Sigmoid colon (tissue), 7 donors: ENCODE measurements around the gene CDC42SE2. TPM values are rescaled to one million over a fixed set of nuclear protein-coding genes. Genes with fewer than 3 reads are reported as not detected.

Experiments
- DNase-seq: peaks from one replicate; pipeline ENCODE4 v3.0.0-alpha.2; 2019
- H3K27ac ChIP-seq, 4 donors: fragments of 200-600 bp; sonication (generic); one replicate each; pipeline ENCODE4 v1.5.1; 2016 to 2019; ENCODE audit warnings: mild to moderate bottlenecking in 1 of 4
- H3K27me3 ChIP-seq, 3 donors: fragments of 200-600 bp; sonication (generic); one replicate each; pipeline ENCODE4 v1.5.1; 2019; ENCODE audit warnings: mild to moderate bottlenecking in 1 of 3
- H3K36me3 ChIP-seq, 4 donors: fragments of 200-600 bp; sonication (generic); one replicate each; pipeline ENCODE4 v1.5.1; 2016 to 2019
- H3K4me1 ChIP-seq, 4 donors: fragments of 200-600 bp; sonication (generic); one replicate each; pipeline ENCODE4 v1.5.1; 2017 to 2019
- H3K4me3 ChIP-seq, 4 donors: fragments of 200-600 bp; sonication (generic); one replicate each; pipeline ENCODE4 v1.5.1; 2017 to 2019; ENCODE audit warnings: mild to moderate bottlenecking in 2 of 4, moderate library complexity in 1 of 4
- H3K9me3 ChIP-seq, 4 donors: fragments of 200-600 bp in 3 of 4; sonication (generic) in 3 of 4; one replicate each; pipeline versions ENCODE4 v1.5.1 to v1.6.1; 2013 to 2019
- CTCF ChIP-seq, 4 experiments: fragments of 450-650 bp in 3 of 4; fragments of 200-600 bp in 1 of 4; IDR thresholded peaks; one replicate each; pipeline ENCODE4 v1.5.1; 2016 to 2019; ENCODE audit warnings: antibody characterized with exemption in 4 of 4, mild to moderate bottlenecking in 3 of 4, moderate library complexity in 2 of 4
- EP300 ChIP-seq, 4 donors: sonication (generic); formaldehyde crosslinking; IDR thresholded peaks; one replicate each; pipeline ENCODE4 v1.6.1; 2017; ENCODE audit warnings: antibody characterized with exemption in 4 of 4
- POLR2A ChIP-seq, 2 donors: fragments of 450-650 bp; IDR thresholded peaks; one replicate each; pipeline ENCODE4 v1.6.1; 2016; ENCODE audit warnings: antibody characterized with exemption in 2 of 2, mild to moderate bottlenecking in 2 of 2, moderate library complexity in 2 of 2
- POLR2AphosphoS5 ChIP-seq, 4 donors: sonication (generic); formaldehyde crosslinking; IDR thresholded peaks; one replicate each; pipeline ENCODE4 v1.6.1; 2017; ENCODE audit warnings: antibody characterized with exemption in 4 of 4
- WGBS, 2 donors: extraction: QIAGEN DNeasy Blood & Tissue Kit; methylation state at CpG; one replicate each; pipeline ENCODE4 v1.1.7; 2013; 5-methylcytosine and 5-hydroxymethylcytosine counted together
- intact Hi-C: fragments of 100-400 bp; cut with DNase I; formaldehyde crosslinking; loops from one replicate; pipeline ENCODE4 v1.15.1; 2023
- polyA plus RNA-seq, 3 donors: library from polyadenylated mRNA; stranded (reverse); fragments of 200-250 nt; gene quantifications; one replicate each; pipeline ENCODE4 v1.2.3, GENCODE V29; 2013
- total RNA-seq, 4 donors: library from RNA; depleted of rRNA; stranded (reverse); fragments of >200 nt; gene quantifications; one replicate each; pipeline ENCODE4 v1.1.0, GENCODE V29; 2016
- donor health status: healthy with polysubstance abuse.
- donor health status: Bipolar disorder and iron deficiency.
- donor health status: healthy.

The CDC42SE2 gene
- total and polyA plus RNA-seq, 7 donors: 24.1 to 109 (median 33.2) TPM

GRCh38 chr5:131367219-131367860 is 103.5 kb downstream of the CDC42SE2 start:
- H3K9me3 ChIP-seq: no peaks in the 10 kb centered on the region
- intact Hi-C loops: no loop called here
- TF ChIP-seq EP300 (IDR thresholded peaks at IDR 0.05) (no peak), POLR2A (IDR thresholded peaks at IDR 0.05) (no peak), POLR2AphosphoS5 (IDR thresholded peaks at IDR 0.05) (no peak), CTCF (IDR thresholded peaks at IDR 0.05) (no peak)
- 91 to 95% methylated on average over 4 of the region's 4 CpGs for WGBS, 2 donors
- H3K36me3 ChIP-seq: no peaks in the 10 kb centered on the region
- no peak overlapping the region for H3K4me3 ChIP-seq
- DNase-seq: no peak
- no peaks in the 10 kb centered on the region for H3K4me1 ChIP-seq
- no peaks in the 10 kb centered on the region for H3K27me3 ChIP-seq
- no peak overlapping the region for H3K27ac ChIP-seq

- intact Hi-C loops: no loop called here
- WGBS, 2 donors: 45 to 81% methylated on average over 4 of the region's 4 CpGs
Observed at GRCh38 chr5:131368866-131369265, 105.0 kb downstream of the CDC42SE2 start.

DNA sequence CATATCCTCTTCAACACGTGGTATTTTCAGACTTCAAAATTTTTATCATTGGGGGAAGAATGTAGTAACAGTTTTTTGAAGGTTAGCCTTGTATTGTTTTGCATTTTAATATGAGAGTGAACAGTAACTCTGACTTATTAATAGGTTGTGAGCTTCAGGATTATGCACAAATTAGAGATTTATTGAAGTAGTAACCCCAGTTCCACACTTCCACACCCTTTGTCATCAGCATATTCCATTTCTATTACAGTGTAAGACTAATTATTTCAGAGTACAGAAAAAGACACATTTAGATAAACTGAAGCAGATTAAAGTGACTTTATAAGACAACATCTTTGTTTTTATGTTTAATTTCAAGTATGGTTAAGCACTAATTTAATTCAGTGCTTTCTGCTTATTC is 105.7 kb downstream of the CDC42SE2 start:
- 74 to 86% methylated on average over 1 of the region's 1 CpG for WGBS, 2 donors
- Histone ChIP-seq H3K4me1 (peaks cover 0 to 7% (median 0%) of the 10 kb centered on the region in 4 donors), H3K27ac (no peak overlapping the region), H3K9me3 (no peaks in the 10 kb centered on the region), H3K27me3 (no peaks in the 10 kb centered on the region), H3K36me3 (no peaks in the 10 kb centered on the region), H3K4me3 (no peak overlapping the region)
- TF ChIP-seq EP300 (IDR thresholded peaks at IDR 0.05): no peak
- intact Hi-C loops: no loop called here
- no peak for DNase-seq

More at GRCh38 chr5:131368866-131369265, 105.0 kb downstream of the CDC42SE2 start:
- Histone ChIP-seq H3K4me1 (peaks cover 0 to under 1% (median 0%) of the 10 kb centered on the region in 4 donors), H3K4me3 (no peak overlapping the region), H3K27ac (no peak overlapping the region), H3K27me3 (no peaks in the 10 kb centered on the region), H3K9me3 (no peaks in the 10 kb centered on the region), H3K36me3 (no peaks in the 10 kb centered on the region)
- TF ChIP-seq POLR2AphosphoS5 (IDR thresholded peaks at IDR 0.05) (no peak), CTCF (IDR thresholded peaks at IDR 0.05) (no peak), EP300 (IDR thresholded peaks at IDR 0.05) (no peak), POLR2A (IDR thresholded peaks at IDR 0.05) (no peak)
- no peak for DNase-seq

DNA sequence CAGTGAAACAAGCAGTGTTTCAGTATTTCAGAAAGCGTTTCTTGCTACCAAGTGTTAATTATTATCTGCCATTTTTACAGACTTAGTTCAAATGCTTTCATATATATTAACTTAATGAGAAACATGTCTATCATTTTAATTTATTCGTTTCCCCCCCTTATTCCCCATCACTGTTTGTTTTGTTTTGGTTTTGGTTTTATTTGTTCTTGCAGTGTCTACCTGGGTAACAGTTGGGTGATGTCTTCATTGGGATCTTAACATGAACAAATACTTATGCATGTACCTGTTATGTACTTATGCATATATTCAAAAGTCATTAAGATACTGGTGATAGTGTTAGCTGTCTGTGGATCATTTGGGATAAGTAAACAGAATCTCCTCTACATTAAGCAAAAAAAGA is 108.0 kb downstream of the CDC42SE2 start:
- H3K4me3 ChIP-seq: no peak overlapping the region
- TF ChIP-seq POLR2A (IDR thresholded peaks at IDR 0.05) (no peak), POLR2AphosphoS5 (IDR thresholded peaks at IDR 0.05) (no peak), EP300 (IDR thresholded peaks at IDR 0.05) (no peak), CTCF (IDR thresholded peaks at IDR 0.05) (no peak)
- H3K4me1 ChIP-seq: peaks cover 0 to 16% (median 0%) of the 10 kb centered on the region in 4 donors
- 94 to 96% methylated on average over 2 of the region's 2 CpGs for WGBS, 2 donors
- H3K36me3 ChIP-seq: no peaks in the 10 kb centered on the region
- no peak for DNase-seq
- intact Hi-C loops: no loop called here
- no peaks in the 10 kb centered on the region for H3K9me3 ChIP-seq
- H3K27ac ChIP-seq: no peak overlapping the region
- H3K27me3 ChIP-seq: no peaks in the 10 kb centered on the region

DNA sequence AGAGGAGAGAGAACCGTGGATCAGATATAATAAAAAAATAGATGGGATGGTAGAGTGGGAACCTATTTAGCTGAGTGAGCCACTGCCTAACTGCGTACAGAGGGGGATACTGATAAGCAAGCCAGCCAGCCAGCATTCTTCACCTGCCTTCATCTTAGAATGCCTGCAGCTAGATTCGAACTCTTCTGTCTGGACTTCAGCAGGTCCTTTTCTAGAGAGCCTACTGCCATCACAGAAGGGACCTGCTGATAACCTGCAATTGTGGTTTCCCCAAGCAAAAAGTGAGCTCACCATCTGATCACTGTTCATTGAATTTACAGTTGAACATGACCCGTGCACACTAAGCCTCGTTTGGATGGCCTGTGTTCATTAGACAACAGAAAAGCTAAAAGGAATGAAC is 109.4 kb downstream of the CDC42SE2 start:
- TF ChIP-seq POLR2AphosphoS5 (IDR thresholded peaks at IDR 0.05): no peak
- TF ChIP-seq CTCF (IDR thresholded peaks at IDR 0.05): no peak
- TF ChIP-seq POLR2A (IDR thresholded peaks at IDR 0.05): no peak
- no peak for TF ChIP-seq EP300 (IDR thresholded peaks at IDR 0.05)
- Histone ChIP-seq H3K4me1 (peaks cover 0 to 23% (median 3%) of the 10 kb centered on the region in 4 donors), H3K27me3 (no peaks in the 10 kb centered on the region), H3K9me3 (no peaks in the 10 kb centered on the region), H3K27ac (no peak overlapping the region), H3K36me3 (no peaks in the 10 kb centered on the region), H3K4me3 (no peak overlapping the region)
- WGBS, 2 donors: 83 to 84% methylated on average over 5 of the region's 5 CpGs
- DNase-seq: no peak
- intact Hi-C loops: no loop called here
